Hepatic stellate cell (primary cell): Measurements from ENCODE around the gene ASB8.

Source experiments
- DNase-seq: peaks from one replicate; pipeline ENCODE4 v3.0.0; 2011; ENCODE audit warnings: low spot score

The ASB8 gene

DNA sequence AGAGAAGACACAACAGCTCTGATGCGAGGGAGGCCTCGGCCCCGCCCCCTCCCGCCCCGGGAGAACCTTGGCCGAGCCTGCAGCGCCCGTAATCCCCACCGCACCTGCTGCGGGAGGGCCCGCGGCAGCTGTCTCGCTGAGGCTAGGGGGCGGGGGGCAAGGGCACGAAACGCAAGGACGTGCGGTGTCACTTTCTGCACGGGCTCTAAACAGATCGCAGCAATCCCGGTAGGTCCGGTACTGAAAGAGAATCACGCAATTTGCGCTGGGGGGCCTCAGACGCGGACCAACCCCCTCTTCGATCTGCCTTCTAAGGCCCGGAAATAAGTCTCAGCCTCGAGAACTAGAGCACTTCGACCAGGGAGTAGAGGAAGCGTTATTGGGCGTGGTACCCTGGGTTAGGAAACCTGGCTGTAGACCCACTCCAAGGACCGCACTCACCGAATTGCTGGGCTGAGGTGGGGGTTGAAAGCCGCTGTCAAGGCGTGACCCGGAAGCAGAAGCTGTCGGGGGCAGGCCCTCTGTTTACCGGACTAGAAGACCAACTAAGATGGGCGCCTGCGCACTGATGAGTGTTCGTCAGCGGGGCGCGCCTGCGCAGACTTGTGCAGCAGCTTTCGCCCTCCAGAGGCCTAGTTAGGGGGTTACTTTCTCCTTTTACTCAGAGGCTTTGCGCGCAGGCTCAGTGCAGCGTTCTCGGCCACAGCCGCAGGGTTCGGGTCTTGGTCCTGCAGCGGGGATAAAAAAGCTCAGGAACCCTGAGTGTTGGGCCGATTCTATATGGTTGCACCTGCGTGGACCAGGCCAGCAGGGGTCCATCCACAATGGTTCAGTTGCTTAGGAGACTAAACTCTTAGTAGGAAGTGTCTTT is at the start of gene ASB8:
Gene ASB8, minus strand, starts transcription at position 498 of the 871 bp plus-strand sequence. CDS start 4,019 bp downstream, outside the sequence.
- DNase-seq, result peak; percentile 96

DNA sequence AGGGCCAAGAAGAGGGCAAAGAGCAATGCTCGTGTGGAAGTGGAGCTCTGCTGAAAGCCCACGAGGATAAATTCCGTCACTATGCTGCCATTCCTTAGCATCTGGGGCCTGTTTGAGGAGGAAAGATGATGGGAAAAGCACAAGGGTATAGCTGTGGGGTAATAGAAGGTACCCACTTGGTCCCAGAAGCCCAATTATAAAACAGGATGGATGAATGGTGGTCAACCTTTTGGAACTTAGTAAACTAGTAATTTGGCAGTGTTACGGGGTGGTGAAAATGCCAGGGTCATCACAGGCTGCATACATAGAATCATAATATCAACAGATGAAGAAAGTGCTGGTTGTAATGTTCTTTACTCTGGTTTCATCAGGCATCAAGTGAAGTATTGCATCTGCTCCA is 45.9 kb upstream of the ASB8 start, which contains the start of gene OR10AD1:
Gene OR10AD1, minus strand, starts transcription at position 101 of the 400 bp plus-strand sequence. Its CDS starts 0 bp downstream, at position 101.
- DNase-seq, result no peak

- DNase-seq, result no peak
These were observed 45.5 kb upstream of the ASB8 start for GRCh38 chr12:48202766-48203165.

GRCh38 chr12:48201516-48201915 is 44.2 kb upstream of the ASB8 start:
- DNase-seq, result no peak

DNA sequence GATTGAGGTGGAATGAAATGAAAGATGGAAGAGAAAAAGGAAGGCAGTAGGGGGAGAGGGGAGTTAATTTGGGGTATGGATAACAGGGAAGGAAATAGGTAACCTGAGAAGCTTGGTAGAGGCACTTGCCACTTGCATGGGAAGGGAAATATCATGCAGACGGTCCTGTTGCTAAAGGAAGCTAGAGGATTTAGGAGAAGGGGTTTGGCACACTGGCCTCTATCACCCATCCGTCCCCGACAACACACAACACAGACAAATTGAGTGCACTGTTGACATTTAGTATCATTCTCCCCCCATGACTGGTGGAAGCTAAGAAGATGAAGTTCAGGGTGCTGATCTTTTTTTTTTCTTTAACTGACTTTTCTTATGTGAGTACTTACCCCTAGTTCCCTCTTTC is 43.8 kb upstream of the ASB8 start:
- no peak for DNase-seq

DNA sequence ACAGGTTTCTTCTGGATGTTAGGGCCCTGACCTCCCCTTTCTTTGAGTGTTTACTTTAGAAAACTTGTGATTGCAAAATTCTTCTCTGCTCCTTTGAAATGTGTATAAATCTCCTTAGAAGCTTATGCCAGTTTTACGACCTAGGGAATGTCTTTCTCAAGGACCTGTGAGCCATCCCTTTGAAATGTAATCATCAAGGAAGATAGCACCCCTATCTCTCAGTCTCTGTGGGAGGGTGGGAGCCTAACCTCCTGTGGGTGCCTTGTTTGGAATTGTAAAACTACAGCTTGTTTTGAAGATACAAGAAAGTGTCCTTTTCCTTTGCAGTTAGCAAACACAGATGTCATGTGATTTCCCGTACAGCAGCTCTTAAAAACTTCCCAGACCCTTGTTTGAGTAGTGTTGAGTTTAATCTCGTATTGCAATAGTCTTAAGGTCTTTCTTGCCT is 42.5 kb upstream of the ASB8 start:
- DNase-seq, result no peak

GRCh38 chr12:48198985-48199384 is 41.7 kb upstream of the ASB8 start:
- DNase-seq, result no peak

DNA sequence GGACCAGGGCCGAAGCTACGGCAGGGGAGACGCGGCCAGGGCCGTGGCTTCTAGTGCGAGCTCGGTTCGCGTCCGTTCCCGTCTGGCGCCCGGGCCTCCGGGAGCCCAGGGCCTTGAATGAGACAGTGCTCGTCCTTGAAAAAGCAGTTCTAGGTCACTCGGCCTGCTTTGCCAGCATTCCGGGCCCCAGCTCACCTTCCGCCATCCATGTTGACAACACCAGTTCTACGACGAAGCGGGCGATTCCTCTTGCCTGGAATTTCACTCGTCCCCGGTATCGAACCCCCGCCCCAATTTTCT is 41.3 kb upstream of the ASB8 start:
- peak; percentile 16 for DNase-seq

DNA sequence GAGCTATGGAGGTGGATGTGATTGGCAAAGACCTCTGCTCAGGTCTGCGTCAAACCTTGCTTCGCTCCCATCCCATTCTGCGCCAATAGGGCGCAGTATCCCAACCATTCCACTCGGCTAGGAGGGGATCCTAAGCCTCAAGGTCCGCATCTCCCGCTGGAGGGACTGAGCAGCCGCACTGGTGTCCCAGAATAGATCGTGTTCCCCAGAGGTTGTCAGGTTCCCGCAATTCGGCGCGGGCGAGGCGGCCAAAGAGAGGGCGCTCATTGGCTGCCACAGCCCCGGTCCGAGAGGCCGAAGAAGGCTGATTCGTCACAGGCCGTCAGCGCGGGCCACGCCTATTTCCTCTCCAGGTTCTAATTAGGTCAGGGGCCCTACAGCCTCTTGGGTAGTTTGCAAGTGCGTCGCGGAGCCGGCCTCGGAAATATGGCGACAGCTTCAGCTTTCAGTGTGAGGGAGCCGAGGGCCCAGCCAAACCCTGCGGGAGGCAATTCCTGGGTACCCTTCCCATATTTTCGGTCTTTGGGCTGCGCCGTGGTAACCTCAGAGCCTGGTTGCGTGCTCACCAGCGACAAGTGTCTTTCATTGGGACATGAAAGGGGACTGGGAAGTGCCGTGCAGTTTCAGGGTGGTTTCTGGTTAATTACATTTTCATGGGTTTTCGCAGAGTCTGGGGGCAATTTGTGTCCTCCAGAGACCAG is 40.8 kb upstream of the ASB8 start:
- DNase-seq, result peak; percentile 92

DNA sequence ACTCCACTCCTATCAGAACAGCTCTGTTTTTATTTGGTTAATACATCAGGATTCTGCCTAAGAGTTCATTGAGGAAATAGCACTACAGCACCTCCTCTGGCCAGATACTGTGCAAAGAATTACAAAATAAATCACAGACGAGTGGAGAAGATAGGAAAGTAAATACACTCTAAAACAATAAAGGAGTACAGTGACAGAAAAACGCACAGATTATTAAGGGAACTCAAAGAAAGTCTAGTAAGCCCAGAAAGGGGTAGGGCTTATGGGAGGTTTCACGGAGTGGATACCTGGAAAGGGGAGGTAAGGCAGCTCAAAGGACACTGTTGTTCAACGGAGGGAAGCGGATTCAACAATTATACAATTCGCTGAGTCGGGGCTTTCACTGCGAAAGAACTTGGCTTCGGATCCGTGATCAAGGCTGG is 40.2 kb upstream of the ASB8 start:
- DNase-seq, result peak; percentile 29

- no peak for DNase-seq
These were observed 37.5 kb upstream of the ASB8 start for GRCh38 chr12:48194799-48195201.

DNA sequence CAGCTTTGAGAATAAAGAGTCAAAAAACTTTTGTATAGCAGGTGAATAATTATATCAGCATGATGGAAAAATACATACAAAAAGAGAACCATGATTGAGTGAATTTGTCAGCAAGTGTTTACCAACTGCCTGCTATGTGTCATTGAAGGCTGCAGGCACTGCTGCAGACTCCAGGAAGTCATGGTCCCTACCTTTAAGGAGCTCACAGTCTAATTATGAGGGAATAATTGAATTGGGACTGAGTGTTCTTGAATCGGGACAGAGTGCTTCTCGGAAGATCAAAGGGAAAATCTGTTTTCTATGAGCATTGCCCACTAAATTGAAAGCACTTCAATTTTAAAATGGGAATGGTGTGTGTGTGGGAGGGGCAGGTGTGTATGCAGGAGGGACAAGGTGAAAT is 36.3 kb upstream of the ASB8 start:
- no peak for DNase-seq

DNA sequence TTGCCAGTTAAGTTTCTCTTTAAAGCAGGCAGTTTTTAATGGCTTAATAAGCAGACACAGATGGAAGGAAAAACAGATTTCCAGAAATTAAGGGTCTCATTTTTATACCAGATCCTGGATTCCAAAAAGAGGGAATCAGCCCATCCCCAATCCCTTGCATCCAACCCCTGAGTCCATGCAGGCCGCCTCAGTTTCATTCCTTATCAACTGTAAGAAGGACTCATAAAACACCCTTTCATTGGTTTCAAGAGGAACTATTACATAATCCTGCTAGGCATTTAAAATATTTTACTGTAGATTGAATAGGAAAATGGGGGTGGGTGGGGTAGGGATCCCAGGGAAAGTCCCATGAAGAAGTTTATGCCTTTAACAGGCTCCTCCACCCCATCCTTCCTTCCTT is 35.5 kb upstream of the ASB8 start:
- no peak for DNase-seq

DNA sequence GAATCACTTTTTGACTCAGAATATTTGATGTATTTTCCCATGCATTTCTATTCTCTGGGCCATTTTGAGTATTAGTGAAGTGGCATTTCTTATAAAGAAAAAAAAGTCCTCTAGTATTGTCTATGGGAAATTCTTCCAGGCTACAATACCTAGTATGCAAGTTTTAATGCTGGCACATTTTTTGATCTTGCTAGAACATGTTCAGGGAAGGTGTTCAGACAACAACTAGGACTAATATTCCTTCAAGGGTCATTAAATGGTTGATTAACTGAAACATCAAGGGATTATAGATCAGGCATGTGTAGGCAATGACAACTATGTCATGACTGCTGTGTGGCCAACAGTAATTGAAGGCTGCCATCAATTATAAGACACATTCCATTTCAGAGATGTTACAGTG is 33.8 kb upstream of the ASB8 start:
- DNase-seq, result no peak

GRCh38 chr12:48189331-48190125 is 32.2 kb upstream of the ASB8 start:
- DNase-seq, result peak; percentile 63

DNA sequence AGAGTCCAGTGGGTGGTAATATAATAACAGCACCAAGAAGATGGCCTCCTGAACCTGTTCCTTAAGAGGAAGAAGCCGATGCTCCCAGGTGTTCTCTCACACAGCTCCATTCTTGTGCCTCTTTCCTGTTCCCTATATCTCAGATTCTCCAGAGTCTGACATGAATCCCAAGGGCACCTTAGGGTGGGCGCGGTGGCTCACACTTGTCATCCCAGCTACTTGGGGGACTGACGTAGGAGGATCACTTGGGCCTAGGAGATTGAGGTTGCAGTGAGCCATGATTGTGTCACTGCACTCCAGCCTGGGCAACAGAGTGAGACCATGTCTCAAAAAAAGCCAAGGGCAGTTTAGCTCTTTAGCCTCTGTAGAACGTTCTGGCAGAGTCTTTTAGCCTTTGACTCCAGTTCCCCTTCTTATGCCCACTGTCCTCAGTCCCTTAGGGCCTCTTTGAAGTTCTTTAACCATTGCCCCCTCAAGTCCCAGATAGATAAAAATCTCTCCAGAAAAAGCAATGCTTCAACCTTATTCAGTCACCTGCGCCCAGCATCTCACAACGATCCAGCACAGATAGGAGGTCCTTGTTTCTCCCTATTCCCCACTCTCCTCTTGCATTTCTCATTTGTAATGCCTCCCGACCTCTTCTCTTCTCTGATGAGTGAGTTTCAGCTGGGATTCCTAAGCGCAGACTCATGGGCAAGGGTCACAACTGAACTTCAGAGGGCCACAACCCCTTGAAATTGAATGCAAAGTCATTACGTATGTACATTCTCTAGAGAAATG is 30.8 kb upstream of the ASB8 start:
- no peak for DNase-seq

DNA sequence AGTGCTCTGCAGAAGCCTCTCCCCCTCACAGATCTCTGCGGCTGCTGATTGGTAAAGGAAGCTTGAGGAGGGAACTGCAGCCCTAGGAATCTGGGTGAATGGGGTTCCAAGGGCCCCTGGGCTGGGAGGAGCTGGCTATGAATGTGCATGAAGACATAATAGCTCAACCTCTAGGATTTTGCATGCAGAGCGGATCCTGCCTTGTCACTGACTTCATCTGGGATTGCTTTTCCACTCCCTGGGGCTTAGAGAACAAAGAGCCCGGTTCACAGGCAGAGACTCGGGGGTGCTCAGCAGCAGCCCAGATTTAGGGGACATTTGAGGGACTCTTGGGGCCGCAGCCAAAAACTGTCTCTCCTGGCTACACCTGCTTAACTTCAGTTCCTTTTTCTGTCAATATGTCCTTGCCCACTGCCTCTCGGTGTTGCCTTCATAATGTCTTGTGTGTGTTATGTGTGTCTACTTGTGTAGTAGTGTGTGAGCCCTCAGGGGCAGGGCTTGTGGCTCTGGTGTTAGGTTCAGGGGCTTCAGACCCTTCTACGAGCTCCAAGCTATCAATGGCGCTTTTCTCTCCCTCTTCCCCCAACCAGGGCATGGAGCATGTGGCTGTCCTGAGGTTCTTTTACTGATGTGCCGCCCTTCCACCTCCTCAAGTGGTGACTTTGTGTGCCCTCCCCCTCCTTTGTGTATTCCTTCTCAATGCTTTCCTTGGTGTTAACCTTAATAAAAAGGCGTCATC is 28.0 kb upstream of the ASB8 start:
- DNase-seq, result no peak

DNA sequence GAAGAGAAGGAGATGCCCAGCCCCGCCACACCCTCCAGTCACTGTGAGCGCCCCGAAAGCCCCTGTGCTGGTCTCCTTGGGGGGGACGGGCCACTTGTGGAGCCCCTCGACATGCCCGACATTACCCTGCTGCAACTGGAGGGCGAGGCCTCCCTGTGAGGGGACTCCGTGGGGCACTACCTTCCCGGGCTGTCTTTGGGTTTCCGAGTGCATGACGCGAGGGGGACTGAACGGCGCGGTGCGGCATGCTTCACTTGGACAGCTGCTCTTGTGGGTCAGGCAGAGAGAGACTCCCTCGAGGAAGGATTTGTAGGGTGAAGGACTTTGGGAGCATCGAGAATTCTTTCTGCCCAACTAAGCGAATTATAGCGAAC is 27.2 kb upstream of the ASB8 start:
- no peak for DNase-seq

- no peak for DNase-seq
These were observed 26.7 kb upstream of the ASB8 start for GRCh38 chr12:48183876-48184548.

- peak; percentile 76 for DNase-seq
These were observed 26.0 kb upstream of the ASB8 start, which contains the start of gene CCDC184 for GRCh38 chr12:48183091-48183875. Gene CCDC184, plus strand, starts transcription at chr12:48183644. Its CDS starts 479 bp downstream, at chr12:48184123.
